ENCODE results near the gene POLD4. TPM values are rescaled to one million over a fixed set of nuclear protein-coding genes. Genes with fewer than 3 reads are reported as not detected.

POLD4 gene
- total RNA-seq, 1 experiment from 2014 or later, result 19.5 TPM

DNA sequence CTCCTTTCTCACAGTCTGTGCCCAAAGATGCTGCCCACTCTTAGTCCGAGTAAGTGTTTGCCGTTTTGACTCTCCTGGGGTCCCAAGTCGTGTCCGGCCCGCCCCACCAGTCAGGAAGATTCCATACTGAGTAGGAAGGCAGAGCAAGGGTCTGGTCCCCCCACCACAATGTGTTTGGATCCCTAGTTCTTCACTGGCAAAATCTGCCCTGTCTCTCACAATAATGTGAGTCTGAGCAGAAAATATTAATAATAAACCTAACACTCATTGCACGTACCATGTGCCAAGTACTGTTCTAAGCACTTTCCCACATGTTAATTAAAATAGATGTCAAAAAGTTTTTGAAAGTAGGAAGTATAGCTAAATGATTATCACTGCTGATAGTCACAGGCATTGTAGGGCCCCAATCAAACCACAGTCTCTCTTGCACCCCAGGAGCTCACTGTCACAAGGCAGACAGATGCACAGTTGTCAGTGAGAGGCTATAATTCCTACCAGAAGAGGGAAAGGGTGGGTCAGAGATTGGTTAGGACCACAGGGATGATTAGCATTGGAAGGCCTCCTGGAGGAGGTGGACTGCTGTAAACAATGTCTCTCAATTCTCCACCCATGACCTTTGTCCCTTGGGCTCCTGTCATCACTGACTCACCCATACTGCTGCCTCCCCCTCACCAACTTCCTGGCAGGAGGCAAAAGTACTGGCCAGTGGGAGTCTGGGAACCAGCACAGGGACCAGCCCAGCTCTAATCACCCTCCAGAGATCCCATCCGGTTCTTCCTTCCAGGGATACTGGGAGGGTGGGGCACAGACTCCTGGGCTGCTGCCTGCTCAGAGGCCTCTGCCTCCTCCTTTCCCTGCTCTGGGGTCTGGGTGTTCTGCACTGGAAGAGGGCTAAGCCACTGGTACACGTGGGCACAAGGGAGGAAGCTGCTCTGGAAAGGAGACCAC lies 1.0 kb upstream of the POLD4 start:
- no peak overlapping the region for H2AFZ ChIP-seq (ENCODE audit: low read length)
- H3K4ac ChIP-seq (ENCODE audit: low read depth, low read length), result no peak overlapping the region
- no peaks in the 10 kb centered on the region for H3K36me3 Mint-ChIP-seq (ENCODE audit: insufficient read depth in 1 of 3, low read depth in 3 of 3)
- no peak overlapping the region for H2BK20ac ChIP-seq (ENCODE audit: low read depth, low read length, poor library complexity, severe bottlenecking)
- H3K79me1 ChIP-seq (ENCODE audit: insufficient read depth, low read depth, low read length, poor library complexity, severe bottlenecking), result no peaks in the 10 kb centered on the region
- peak overlapping the region; percentile 76 for H3K4me2 ChIP-seq (ENCODE audit: insufficient read depth, insufficient read length, low read length)
- no peak overlapping the region for H2BK120ac ChIP-seq (ENCODE audit: low read depth, low read length, poor library complexity, severe bottlenecking)
- no peak overlapping the region for H3T11ph ChIP-seq (ENCODE audit: low read length)
- no peaks in the 10 kb centered on the region for H3K9me3 ChIP-seq (ENCODE audit: control insufficient read depth, low read depth, low read length)
- H3K27ac Mint-ChIP-seq, result peak overlapping the region; percentile 92 to 96 (median 93)
- H3K23ac ChIP-seq (ENCODE audit: insufficient read length, low read depth, low read length), result no peak overlapping the region
- H2BK15ac ChIP-seq (ENCODE audit: low read depth, low read length), result no peak overlapping the region
- H3K4me1 ChIP-seq (ENCODE audit: insufficient read depth, low read length), result no peaks in the 10 kb centered on the region
- H4K8ac ChIP-seq (replicated peaks; ENCODE audit: insufficient read length, low read depth, low read length), result no peak overlapping the region
- H3K79me2 ChIP-seq (ENCODE audit: insufficient read depth, low read length), result no peaks in the 10 kb centered on the region
- peaks cover 37 to 47% of the 10 kb centered on the region in 2 experiments for H3K4me1 Mint-ChIP-seq
- no peak overlapping the region for H3K56ac ChIP-seq (ENCODE audit: insufficient read length, low read depth, low read length)
- peak overlapping the region; percentile 25 for H3K9ac ChIP-seq (ENCODE audit: extremely low read depth, insufficient read length, low read length)
- H4K20me1 ChIP-seq (ENCODE audit: control insufficient read depth, insufficient read depth, insufficient read length), result no peaks in the 10 kb centered on the region
- peak overlapping the region; percentile 85 to 92 for H3K4me3 Mint-ChIP-seq
- H3K14ac ChIP-seq (ENCODE audit: insufficient read depth, low read length), result no peak overlapping the region; the same call in 1 of the 2 replicates
- H3K27me3 ChIP-seq (ENCODE audit: insufficient read depth, low read length), result no peaks in the 10 kb centered on the region
- no peak overlapping the region for H4K5ac ChIP-seq (ENCODE audit: insufficient read length, low read depth, low read length)
- no peak overlapping the region for H2AK5ac ChIP-seq (ENCODE audit: insufficient read length, low read length)
- H2BK12ac ChIP-seq (ENCODE audit: insufficient read length, low read depth, low read length), result peak overlapping the region; percentile 31
- H3K27me3 Mint-ChIP-seq (ENCODE audit: low read depth), result peaks cover 19% of the 10 kb centered on the region
- no peak overlapping the region for H4K91ac ChIP-seq (ENCODE audit: insufficient read length, low read depth, low read length)
- H3K9me3 Mint-ChIP-seq, result no peaks in the 10 kb centered on the region
- peaks cover 14% of the 10 kb centered on the region for H3K23me2 ChIP-seq (ENCODE audit: insufficient read length, low read depth, low read length, poor library complexity, severe bottlenecking)
- no peak overlapping the region for H3K27ac ChIP-seq (ENCODE audit: insufficient read length, low read depth, low read length)
- TF ChIP-seq, protein P1, sequence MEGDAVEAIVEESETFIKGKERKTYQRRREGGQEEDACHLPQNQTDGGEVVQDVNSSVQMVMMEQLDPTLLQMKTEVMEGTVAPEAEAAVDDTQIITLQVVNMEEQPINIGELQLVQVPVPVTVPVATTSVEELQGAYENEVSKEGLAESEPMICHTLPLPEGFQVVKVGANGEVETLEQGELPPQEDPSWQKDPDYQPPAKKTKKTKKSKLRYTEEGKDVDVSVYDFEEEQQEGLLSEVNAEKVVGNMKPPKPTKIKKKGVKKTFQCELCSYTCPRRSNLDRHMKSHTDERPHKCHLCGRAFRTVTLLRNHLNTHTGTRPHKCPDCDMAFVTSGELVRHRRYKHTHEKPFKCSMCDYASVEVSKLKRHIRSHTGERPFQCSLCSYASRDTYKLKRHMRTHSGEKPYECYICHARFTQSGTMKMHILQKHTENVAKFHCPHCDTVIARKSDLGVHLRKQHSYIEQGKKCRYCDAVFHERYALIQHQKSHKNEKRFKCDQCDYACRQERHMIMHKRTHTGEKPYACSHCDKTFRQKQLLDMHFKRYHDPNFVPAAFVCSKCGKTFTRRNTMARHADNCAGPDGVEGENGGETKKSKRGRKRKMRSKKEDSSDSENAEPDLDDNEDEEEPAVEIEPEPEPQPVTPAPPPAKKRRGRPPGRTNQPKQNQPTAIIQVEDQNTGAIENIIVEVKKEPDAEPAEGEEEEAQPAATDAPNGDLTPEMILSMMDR (conservative IDR thresholded peaks at IDR 0.05), result no peak
- WGBS (ENCODE audit: extremely low coverage, insufficient read length, low lambda C conversion rate), result no CpG with 5 or more reads among the region's 8 CpGs
- no peak overlapping the region for H3K18ac ChIP-seq (ENCODE audit: insufficient read length, low read depth, low read length)
- no peak overlapping the region for H2BK5ac ChIP-seq (ENCODE audit: insufficient read length, low read length)
- DNase-seq, result peak; percentile 48

Measured in H9 (cell line).